Measurements from ENCODE around the gene SCYGR4. TPM values are rescaled to one million over a fixed set of nuclear protein-coding genes. Genes with fewer than 3 reads are reported as not detected.

SCYGR4 gene
- total and polyA plus RNA-seq, 10 of the 15 experiments (the other 5 are each of a cell fraction or from before 2014, with no cell fraction given): 0.11 TPM; not detected in 9

- SMC1A ChIA-PET (ENCODE audit: uncharacterized antibody, unreplicated experiment): interaction anchor here (0.5 kb wide), 1 partner anchor 248 kb away, joined by 3 read pairs; no protein-coding TSS in a partner anchor
- no peak overlapping the region for H3K4me2 ChIP-seq (ENCODE audit: control insufficient read depth, insufficient read depth)
- 0 out of 4 replicates have a peak, but pooled peaks cover 0 to 3% of the 10 kb centered on the region in 2 experiments for H3K27me3 ChIP-seq (replicated peaks in 1 of 2; ENCODE audit: control insufficient read depth in 2 of 2, insufficient read depth in 2 of 2, low read length in 1 of 2)
- H3K27ac ChIP-seq (ENCODE audit: control insufficient read depth, insufficient read depth): no peak overlapping the region
- no peak for ATAC-seq
- POLR2A ChIA-PET: no interaction called here
- no peaks in the 10 kb centered on the region for H3K79me2 ChIP-seq (ENCODE audit: control insufficient read depth, insufficient read depth, low read length)
- no peak overlapping the region for H2AFZ ChIP-seq (ENCODE audit: control insufficient read depth, low read depth, low read length)
- TF ChIP-seq TCF3 (IDR thresholded peaks at IDR 0.05; ENCODE audit: borderline replicate concordance, insufficient read depth, low read depth, low read length): no peak
- no peak for TF ChIP-seq SREBF2 (IDR thresholded peaks at IDR 0.05; ENCODE audit: low read length)
- TF ChIP-seq, protein P1, sequence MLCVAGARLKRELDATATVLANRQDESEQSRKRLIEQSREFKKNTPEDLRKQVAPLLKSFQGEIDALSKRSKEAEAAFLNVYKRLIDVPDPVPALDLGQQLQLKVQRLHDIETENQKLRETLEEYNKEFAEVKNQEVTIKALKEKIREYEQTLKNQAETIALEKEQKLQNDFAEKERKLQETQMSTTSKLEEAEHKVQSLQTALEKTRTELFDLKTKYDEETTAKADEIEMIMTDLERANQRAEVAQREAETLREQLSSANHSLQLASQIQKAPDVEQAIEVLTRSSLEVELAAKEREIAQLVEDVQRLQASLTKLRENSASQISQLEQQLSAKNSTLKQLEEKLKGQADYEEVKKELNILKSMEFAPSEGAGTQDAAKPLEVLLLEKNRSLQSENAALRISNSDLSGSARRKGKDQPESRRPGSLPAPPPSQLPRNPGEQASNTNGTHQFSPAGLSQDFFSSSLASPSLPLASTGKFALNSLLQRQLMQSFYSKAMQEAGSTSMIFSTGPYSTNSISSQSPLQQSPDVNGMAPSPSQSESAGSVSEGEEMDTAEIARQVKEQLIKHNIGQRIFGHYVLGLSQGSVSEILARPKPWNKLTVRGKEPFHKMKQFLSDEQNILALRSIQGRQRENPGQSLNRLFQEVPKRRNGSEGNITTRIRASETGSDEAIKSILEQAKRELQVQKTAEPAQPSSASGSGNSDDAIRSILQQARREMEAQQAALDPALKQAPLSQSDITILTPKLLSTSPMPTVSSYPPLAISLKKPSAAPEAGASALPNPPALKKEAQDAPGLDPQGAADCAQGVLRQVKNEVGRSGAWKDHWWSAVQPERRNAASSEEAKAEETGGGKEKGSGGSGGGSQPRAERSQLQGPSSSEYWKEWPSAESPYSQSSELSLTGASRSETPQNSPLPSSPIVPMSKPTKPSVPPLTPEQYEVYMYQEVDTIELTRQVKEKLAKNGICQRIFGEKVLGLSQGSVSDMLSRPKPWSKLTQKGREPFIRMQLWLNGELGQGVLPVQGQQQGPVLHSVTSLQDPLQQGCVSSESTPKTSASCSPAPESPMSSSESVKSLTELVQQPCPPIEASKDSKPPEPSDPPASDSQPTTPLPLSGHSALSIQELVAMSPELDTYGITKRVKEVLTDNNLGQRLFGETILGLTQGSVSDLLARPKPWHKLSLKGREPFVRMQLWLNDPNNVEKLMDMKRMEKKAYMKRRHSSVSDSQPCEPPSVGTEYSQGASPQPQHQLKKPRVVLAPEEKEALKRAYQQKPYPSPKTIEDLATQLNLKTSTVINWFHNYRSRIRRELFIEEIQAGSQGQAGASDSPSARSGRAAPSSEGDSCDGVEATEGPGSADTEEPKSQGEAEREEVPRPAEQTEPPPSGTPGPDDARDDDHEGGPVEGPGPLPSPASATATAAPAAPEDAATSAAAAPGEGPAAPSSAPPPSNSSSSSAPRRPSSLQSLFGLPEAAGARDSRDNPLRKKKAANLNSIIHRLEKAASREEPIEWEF (IDR thresholded peaks at IDR 0.05; ENCODE audit: insufficient replicate concordance, low read depth, low read length): no peak
- TF ChIP-seq CBX3 (IDR thresholded peaks at IDR 0.05; ENCODE audit: borderline replicate concordance, low read depth): no peak
- TF ChIP-seq SIX5 (IDR thresholded peaks at IDR 0.05; ENCODE audit: low read depth, low read length, severe bottlenecking): no peak
- no peak for TF ChIP-seq HDAC2 (IDR thresholded peaks at IDR 0.05)
- in situ Hi-C loops (cut with MboI): no loop called here
- no peaks in the 10 kb centered on the region; the same call in 1 of the 2 replicates for H4K20me1 ChIP-seq (ENCODE audit: control insufficient read depth, insufficient read depth)
- H3K9ac ChIP-seq (ENCODE audit: control insufficient read depth, insufficient read depth, low read length): no peak overlapping the region
- FAIRE-seq: no peak
- H3K36me3 ChIP-seq (ENCODE audit: control insufficient read depth in 2 of 2, insufficient read depth in 2 of 2, low read length in 1 of 2): no peaks in the 10 kb centered on the region
- RAD21 ChIA-PET (ENCODE audit: unreplicated experiment): interaction anchor here (0.7 kb wide), 1 partner anchor 113 kb away, joined by 3 read pairs; no protein-coding TSS in a partner anchor
- intact Hi-C loops (cut with micrococcal nuclease; ENCODE audit: unreplicated experiment): loop anchor here (10.0 kb wide), 1 partner anchor 530 kb away; no protein-coding TSS in a partner anchor
- DNase-seq (ENCODE audit: low read depth, low spot score): no peak
- BruUV-seq (replicated peaks): no TSS peak
- WGBS (ENCODE audit: insufficient coverage, insufficient replicate concordance, low lambda C conversion rate, missing lambda C conversion rate): 0% methylated on average over 1 of the region's 1 CpG
- no peaks in the 10 kb centered on the region for H3K4me1 ChIP-seq (ENCODE audit: control insufficient read depth, insufficient read depth, low read length)
- H3K9me3 ChIP-seq (replicated peaks; ENCODE audit: control insufficient read depth, insufficient read depth, low read length): no peaks in the 10 kb centered on the region
- no peak overlapping the region for H3K4me3 ChIP-seq
- CTCF ChIA-PET: interaction anchor here (0.7 kb wide), 1 partner anchor 955 kb away, joined by 3 read pairs; no protein-coding TSS in a partner anchor
Observed at GRCh38 chr2:227654426-227654825, 37.1 kb downstream of the SCYGR4 start.

All from GM12878 (cell line).